HG03520 (cell line): ENCODE results near the gene CYSTM1.

Experiments used
- ATAC-seq: cut with Tn5 transposase; IDR thresholded peaks from one replicate; pipeline ENCODE4 v1.9.1; 2021; ENCODE audit warnings: mild to moderate bottlenecking, moderate library complexity; ENCODE audit not compliant: unreplicated experiment

The CYSTM1 gene

GRCh38 chr5:140252470-140253126, 77.6 kb downstream of the CYSTM1 start:
- no peak for ATAC-seq

- no peak for ATAC-seq
These were observed 79.0 kb downstream of the CYSTM1 start for GRCh38 chr5:140253985-140254384.

- ATAC-seq, result no peak
These were observed 80.6 kb downstream of the CYSTM1 start for GRCh38 chr5:140255460-140256157.

GRCh38 chr5:140256726-140257125, 81.7 kb downstream of the CYSTM1 start:
- ATAC-seq, result no peak

- no peak for ATAC-seq
These were observed 83.0 kb downstream of the CYSTM1 start for GRCh38 chr5:140258016-140258415.

- no peak for ATAC-seq
These were observed 83.9 kb downstream of the CYSTM1 start for GRCh38 chr5:140258873-140259272.

- ATAC-seq, result no peak
These were observed 84.5 kb downstream of the CYSTM1 start for GRCh38 chr5:140259500-140259899.

- no peak for ATAC-seq
These were observed 85.2 kb downstream of the CYSTM1 start for GRCh38 chr5:140260089-140260656.

- no peak for ATAC-seq
These were observed 86.6 kb downstream of the CYSTM1 start for GRCh38 chr5:140261403-140262171.

- no peak for ATAC-seq
These were observed 87.2 kb downstream of the CYSTM1 start for GRCh38 chr5:140262221-140262620.

- no peak for ATAC-seq
These were observed 87.9 kb downstream of the CYSTM1 start for GRCh38 chr5:140262839-140263238.

- ATAC-seq, result no peak
These were observed 90.9 kb downstream of the CYSTM1 start for GRCh38 chr5:140265845-140266244.

- ATAC-seq, result no peak
These were observed 91.6 kb downstream of the CYSTM1 start for GRCh38 chr5:140266471-140267200.

GRCh38 chr5:140267201-140267540, 92.2 kb downstream of the CYSTM1 start:
- no peak for ATAC-seq

GRCh38 chr5:140267559-140268018, 92.6 kb downstream of the CYSTM1 start:
- no peak for ATAC-seq

GRCh38 chr5:140270008-140270407, 95.0 kb downstream of the CYSTM1 start:
- ATAC-seq, result no peak

GRCh38 chr5:140273401-140273877, 98.5 kb downstream of the CYSTM1 start:
- no peak for ATAC-seq

- no peak for ATAC-seq
These were observed 100.8 kb downstream of the CYSTM1 start for GRCh38 chr5:140275837-140276236.

GRCh38 chr5:140282266-140282665, 107.3 kb downstream of the CYSTM1 start:
- ATAC-seq, result no peak

- ATAC-seq, result no peak
These were observed 109.0 kb downstream of the CYSTM1 start for GRCh38 chr5:140284013-140284412.

- ATAC-seq, result no peak
These were observed 111.4 kb downstream of the CYSTM1 start for GRCh38 chr5:140286424-140286823.
